G401 (cell line): ENCODE data around the gene RPL28. TPM values are rescaled to one million over a fixed set of nuclear protein-coding genes. Genes with fewer than 3 reads are reported as not detected.

Experiments
- DNase-seq: peaks from one replicate; pipeline ENCODE4 v3.0.0-alpha.2; 2015; ENCODE audit warnings: low spot score
- in situ Hi-C: cut with HindIII; loops from 2 replicates; pipeline ENCODE4 v1.10.0; 2016; ENCODE audit warnings: low sequenced_read_pairs, mixed read lengths
- total RNA-seq: library from RNA; depleted of rRNA; stranded (reverse); fragments of >200 nt; shearing (Covaris generic); gene quantifications from 2 replicates; pipeline ENCODE4 v1.2.3, GENCODE V29; 2014

Gene RPL28
- total RNA-seq, 1 experiment from 2014 or later: 236 TPM

GRCh38 chr19:55352040-55352439, 33.7 kb upstream of the RPL28 start:
- in situ Hi-C loops: no loop called here
- DNase-seq: no peak

DNA sequence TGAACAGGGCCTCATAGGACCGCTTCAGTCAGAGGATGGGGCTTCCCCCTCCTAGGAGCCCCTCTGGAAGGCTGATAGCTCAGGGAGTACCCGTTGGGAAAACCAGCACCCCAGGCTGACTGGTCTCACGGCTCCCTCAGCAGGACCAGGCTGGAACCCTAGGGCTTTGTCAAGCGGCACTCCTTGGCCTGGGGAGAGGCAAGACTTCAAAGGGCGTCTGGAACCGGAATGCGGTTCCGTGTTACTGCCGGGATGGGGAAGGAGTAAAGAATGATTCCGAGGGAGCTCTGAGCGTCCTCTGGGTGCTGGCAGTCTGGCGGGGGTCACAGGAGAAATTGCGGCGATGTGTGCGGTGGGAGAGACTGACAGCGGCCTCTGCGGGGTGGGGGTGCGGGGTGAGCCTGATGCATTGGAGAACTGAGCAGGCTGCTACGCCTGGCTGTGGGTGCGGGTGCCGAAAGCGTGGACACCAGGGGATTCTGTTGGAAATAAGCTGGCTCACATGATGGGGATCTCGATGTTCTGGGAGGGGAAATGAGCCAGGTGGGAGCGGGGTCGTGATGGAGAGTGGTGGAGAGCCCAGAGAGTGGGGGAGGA, 33.1 kb upstream of the RPL28 start:
- DNase-seq: no peak
- in situ Hi-C loops: no loop called here

DNA sequence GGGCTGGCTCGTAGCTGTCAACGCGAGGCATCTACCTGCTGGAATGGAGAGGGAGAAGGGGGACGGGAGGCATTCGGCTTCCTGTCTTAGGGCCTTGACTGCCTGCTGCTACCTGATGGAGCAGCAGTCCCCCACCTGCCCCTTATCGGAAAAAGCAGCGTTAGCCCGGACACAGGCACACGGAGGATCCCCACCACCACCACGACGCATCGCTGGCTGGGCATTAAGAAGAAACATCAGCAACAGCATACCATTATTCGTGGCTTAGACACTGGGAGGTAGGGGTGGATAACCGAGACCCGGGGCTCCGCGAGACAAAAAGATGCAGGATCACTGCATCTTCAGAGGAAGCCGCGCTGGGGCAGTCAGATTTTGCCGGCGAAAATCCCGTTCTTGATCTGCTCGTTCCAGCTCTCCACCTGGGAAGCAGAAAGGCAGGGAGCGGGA, 32.4 kb upstream of the RPL28 start:
- no peak for DNase-seq
- in situ Hi-C loops: no loop called here

- DNase-seq: no peak
Observed at GRCh38 chr19:55353803-55354697, 31.7 kb upstream of the RPL28 start.

GRCh38 chr19:55354698-55355212, 31.0 kb upstream of the RPL28 start, which contains the start of gene COX6B2:
TSS of gene COX6B2 (minus strand) at chr19:55354719. CDS start at chr19:55354521, 198 bp downstream.
- in situ Hi-C loops: no loop called here
- DNase-seq: no peak

More at GRCh38 chr19:55353803-55354697, 31.7 kb upstream of the RPL28 start:
- in situ Hi-C loops: no loop called here

- in situ Hi-C loops: no loop called here
Observed at GRCh38 chr19:55355213-55355821, 30.4 kb upstream of the RPL28 start.

DNA sequence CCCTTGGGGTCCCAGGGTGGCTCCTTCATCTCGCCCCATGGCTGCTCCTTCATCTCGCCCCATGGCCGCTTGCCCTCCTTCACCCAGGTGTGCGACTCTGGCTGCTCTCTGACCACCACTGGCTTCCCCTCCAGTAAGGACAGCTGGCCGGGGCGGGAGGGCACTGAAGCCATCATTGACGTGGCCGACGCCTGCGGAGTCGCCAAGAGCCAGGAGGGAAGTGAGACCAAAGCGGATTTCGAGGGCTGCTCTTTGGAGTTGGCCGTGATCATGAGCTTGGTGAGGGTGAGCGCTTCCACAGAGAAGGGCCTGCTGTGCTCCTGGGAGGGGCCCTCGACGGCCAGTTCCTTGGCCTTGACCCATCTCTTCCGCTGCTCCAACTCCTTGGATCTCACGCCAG, 27.2 kb upstream of the RPL28 start:
- DNase-seq: no peak
- in situ Hi-C loops: no loop called here

More at GRCh38 chr19:55355213-55355821, 30.4 kb upstream of the RPL28 start:
- DNase-seq: no peak

DNA sequence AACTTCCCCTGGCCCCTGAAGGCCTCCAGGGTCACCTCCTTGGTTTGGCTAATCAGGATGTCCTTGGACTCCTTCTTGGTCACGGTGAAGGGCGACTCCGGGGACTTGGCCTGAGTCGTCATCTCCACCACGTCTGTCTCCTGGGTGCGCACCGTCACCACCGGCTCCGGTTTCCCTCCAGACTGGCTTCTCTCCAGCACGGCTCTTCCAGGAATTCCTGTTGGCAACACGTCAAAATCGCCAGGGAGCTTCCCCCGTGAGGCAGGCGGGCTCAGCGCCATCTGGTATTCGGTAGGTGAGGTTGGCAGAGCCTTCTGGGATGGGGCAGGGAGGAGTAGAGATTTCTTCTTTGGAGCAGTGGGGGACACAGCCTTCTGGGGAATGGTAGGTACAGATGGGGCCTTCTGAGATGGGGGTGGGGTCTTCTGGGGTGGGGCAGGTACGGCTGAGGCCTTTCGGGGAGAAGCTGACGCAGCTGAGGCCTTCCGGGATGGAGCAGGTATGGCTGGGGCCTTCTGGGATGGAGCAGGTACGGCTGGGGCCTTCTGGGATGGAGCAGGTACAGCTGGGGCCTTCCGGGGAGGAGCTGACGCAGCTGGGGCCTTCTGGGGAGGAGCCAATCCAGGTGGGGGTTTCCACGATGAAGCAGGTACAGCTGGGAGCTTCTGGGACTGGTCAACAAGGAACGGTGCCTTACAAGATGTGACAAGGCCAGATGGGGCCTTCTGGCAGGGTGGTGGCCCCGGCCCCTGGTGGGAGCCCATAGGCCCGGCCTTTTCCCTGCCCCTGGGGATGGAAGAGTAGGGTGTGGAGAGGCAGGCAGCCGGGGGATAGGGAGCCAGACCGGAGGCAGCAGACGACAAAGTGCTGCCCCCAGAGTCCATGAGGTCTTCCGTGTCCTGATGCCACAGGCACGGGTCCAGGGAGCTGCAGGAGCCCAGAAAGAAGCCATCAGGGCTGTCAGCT, 26.5 kb upstream of the RPL28 start:
- DNase-seq: no peak
- in situ Hi-C loops: no loop called here

DNA sequence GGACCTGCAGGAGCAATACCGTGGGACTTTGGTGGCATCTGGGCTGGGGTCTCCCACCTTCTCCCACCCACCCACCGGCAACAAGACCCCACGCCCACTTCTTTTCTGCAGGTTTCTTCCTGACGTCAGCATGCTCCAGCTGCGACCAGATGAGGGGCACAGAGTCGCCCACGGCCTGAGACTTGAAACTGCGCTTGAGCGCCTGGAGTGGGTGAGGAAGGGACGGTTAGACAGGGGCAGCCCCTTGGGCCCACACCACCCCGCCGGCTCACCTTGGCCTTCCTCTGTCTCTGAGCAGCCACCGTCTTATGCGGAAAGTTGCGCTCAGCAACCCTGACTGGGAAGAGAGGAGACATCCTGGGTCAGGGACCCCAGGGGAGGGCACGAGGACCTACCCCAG, 24.8 kb upstream of the RPL28 start:
- DNase-seq: no peak
- in situ Hi-C loops: no loop called here

DNA sequence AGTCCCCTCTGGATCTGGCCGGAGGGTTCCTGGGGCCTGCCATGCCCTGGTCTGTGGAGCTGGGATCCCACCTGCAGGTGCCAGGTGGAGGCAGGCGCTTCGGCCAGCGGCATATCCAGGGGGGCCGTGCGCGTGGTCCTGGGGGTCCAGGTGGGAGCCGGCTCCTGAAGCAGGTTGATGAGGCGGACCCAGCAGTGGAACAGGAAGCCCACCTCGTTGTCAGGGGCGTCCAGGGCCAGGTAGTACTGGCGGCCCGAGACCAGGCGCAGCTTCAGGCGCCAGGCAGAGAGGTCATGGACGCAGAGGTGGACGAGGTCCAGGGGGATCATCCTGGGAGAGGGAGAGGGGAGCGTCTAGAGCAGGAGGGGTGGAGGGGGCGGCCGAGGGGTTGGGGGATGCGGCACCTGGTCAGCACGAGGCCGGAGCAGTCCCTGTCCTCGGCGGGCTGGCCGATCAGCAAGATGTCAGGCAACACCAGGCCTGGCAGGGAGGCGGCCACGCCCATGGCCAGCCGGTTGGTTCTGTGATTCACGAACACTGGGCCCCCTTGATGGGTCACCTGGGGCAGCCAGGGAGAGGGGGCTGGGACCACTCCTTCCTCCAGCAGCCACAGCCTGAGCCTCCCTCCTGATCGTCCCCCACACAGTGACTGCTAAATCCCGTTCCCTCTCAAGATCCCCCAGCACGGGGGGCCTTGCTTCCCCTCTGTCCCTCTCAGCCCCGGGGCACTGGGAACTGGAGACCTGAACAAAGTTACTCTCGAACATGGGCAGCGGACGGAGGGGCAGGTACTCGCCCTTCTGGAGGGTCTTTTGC, 23.4 kb upstream of the RPL28 start:
- in situ Hi-C loops: no loop called here
- no peak for DNase-seq

- in situ Hi-C loops: no loop called here
- DNase-seq: no peak
Observed at GRCh38 chr19:55362990-55363716, 22.6 kb upstream of the RPL28 start, which contains the start of gene GARIN5B. TSS of gene GARIN5B (minus strand) at chr19:55363260. CDS start at chr19:55363066, 194 bp downstream.

- DNase-seq: no peak
- in situ Hi-C loops: no loop called here
Observed at GRCh38 chr19:55365245-55365644, 20.5 kb upstream of the RPL28 start.

DNA sequence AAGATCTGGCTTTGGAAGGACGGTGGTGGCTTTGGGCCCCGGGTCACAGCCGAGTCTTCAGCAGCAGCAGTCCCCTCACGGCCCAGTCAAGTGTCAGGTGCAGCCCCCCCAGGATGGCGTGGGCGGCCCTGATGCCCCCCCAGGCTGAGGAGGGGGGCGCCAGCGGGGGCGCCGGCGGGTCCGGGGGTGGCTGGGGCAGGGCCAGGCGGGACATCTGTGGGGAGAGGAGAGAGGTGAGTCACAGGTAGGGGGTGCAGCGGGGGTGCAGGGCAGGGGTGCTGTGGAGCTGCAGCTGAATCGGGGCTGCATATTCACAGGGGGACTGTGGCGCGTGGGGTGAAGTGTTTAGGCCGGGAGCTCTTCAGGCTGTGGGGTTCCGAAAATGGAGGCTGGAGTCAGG, 19.8 kb upstream of the RPL28 start:
- DNase-seq: no peak
- in situ Hi-C loops: no loop called here

GRCh38 chr19:55366790-55367189, 18.9 kb upstream of the RPL28 start:
- in situ Hi-C loops: no loop called here
- no peak for DNase-seq

DNA sequence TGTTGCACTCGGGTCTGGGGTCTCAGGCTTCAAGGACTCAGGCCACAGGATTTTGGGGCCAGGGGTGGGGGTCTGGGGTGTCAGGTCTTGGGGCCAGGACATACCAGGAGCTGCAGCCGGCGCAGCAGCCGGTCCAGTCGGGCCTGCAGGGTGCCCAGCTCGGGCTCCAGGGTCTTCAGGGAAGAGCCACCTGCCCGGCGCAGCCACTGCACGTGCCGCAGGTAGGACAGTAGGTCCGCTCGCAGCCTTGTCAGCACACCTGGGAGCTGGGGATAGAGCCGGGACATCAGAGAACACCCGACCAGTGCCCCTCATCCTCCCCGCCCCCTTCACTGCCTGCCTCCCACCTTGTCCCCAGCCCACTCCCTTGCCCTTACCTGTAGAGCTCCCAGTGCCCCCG, 17.6 kb upstream of the RPL28 start:
- in situ Hi-C loops: no loop called here
- DNase-seq: no peak

DNA sequence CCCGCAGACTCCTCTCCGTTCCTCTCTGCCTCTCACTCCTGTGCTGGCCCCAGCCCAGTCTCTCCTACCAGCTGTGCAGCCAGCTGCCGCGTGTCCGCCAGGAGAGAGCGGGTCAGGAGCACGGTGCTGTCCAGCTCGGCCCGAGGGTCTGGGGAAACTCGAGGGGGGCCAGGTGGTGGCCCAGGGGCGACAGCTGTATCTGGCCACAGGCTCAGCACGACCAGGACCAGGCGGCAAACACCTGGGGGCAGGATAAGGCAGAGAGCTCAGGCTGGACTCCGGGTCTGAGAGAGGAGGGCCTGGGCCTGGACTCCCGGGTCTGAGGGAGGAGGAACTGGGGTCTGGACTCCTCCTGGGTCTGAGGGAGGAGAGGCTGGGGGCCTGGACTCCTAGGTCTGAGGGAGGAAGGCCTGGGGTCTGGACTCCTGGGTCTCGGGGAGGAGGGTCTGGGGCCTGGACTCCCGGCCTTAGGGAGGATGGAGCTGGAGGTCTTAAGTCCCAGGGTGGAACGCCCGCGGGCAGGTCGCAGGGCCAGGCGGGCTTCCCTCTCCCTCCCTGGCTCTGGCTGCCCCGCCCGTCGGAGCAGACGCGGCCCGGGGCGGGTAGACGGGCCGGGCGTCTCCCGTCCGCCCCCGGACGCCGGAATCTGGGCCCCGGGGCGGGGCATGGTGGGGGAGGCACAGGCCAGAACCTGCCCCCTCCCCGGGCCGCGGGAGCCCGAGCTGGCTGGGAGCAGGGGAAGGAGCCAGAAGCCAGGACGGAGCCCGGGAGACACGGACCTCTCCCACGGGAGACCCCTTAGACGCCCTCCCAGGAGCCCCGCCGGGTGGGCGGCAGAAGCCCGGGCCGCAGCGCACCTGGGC, 16.8 kb upstream of the RPL28 start:
- no peak for DNase-seq
- in situ Hi-C loops: no loop called here
